Measurements from ENCODE around the gene SFT2D2. TPM values are rescaled to one million over a fixed set of nuclear protein-coding genes. Genes with fewer than 3 reads are reported as not detected.

Gene SFT2D2
- total RNA-seq, 1 donor from 2014 or later, result 22.5 TPM

GRCh38 chr1:168210312-168210711 lies 15.5 kb upstream of the SFT2D2 start:
- no peak for TF ChIP-seq CTCF (conservative IDR thresholded peaks at IDR 0.05; ENCODE audit: low read depth, low read length)
- no peak overlapping the region for H3K4me3 ChIP-seq (ENCODE audit: low read depth, low read length)
- no peak for DNase-seq (ENCODE audit: low read depth)

GRCh38 chr1:168213349-168213748 lies 12.5 kb upstream of the SFT2D2 start:
- TF ChIP-seq CTCF (conservative IDR thresholded peaks at IDR 0.05; ENCODE audit: low read depth, low read length), result no peak
- no peak for DNase-seq (ENCODE audit: low read depth)
- H3K4me3 ChIP-seq (ENCODE audit: low read depth, low read length), result no peak overlapping the region

GRCh38 chr1:168216171-168216570 lies 9.6 kb upstream of the SFT2D2 start:
- H3K4me3 ChIP-seq (ENCODE audit: low read depth, low read length), result no peak overlapping the region
- TF ChIP-seq CTCF (conservative IDR thresholded peaks at IDR 0.05; ENCODE audit: low read depth, low read length), result no peak
- no peak for DNase-seq (ENCODE audit: low read depth)

- no peak for DNase-seq (ENCODE audit: low read depth)
- no peak overlapping the region for H3K4me3 ChIP-seq (ENCODE audit: low read depth, low read length)
- no peak for TF ChIP-seq CTCF (conservative IDR thresholded peaks at IDR 0.05; ENCODE audit: low read depth, low read length)
Observed at GRCh38 chr1:168217664-168218063, 8.1 kb upstream of the SFT2D2 start.

DNA sequence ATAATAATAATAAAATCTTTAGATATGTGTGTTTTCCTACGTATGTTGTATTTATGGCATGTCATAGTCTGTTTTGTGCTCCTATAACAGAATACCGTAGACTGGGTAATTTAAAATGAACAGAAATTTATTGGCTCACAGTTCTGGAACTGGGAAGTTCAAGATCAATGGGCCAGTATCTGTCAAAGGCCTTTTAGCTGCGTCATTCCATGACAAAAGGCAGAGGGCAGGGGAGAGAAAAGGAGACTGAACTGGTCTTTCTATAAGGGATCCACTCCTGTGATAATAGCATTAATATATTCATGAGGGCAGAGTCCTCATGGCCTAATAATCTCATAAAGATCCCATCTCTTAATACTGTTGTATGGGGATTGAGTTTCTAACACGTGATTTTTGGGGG lies 7.1 kb upstream of the SFT2D2 start:
- no peak overlapping the region for H3K4me3 ChIP-seq (ENCODE audit: low read depth, low read length)
- no peak for TF ChIP-seq CTCF (conservative IDR thresholded peaks at IDR 0.05; ENCODE audit: low read depth, low read length)
- no peak for DNase-seq (ENCODE audit: low read depth)

DNA sequence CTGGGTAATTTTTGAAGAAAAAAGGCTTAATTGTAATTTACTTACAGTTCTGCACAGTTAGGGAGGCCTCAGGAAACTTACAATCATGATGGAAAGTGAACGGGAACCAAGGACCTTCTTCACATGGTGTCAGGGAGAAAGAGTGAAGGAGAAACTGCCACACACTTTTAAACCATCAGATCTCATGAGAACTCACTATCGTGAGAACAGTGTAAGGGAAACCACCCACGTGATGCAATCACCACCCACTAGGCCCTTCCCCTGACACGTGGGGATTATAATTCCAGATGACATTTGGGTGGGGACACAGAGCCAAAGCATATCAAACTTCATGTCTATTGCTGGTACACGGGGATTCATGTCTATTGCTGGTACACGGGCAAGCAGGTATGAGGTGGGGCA lies 5.3 kb upstream of the SFT2D2 start:
- TF ChIP-seq CTCF (conservative IDR thresholded peaks at IDR 0.05; ENCODE audit: low read depth, low read length), result no peak
- no peak overlapping the region for H3K4me3 ChIP-seq (ENCODE audit: low read depth, low read length)
- DNase-seq (ENCODE audit: low read depth), result no peak

DNA sequence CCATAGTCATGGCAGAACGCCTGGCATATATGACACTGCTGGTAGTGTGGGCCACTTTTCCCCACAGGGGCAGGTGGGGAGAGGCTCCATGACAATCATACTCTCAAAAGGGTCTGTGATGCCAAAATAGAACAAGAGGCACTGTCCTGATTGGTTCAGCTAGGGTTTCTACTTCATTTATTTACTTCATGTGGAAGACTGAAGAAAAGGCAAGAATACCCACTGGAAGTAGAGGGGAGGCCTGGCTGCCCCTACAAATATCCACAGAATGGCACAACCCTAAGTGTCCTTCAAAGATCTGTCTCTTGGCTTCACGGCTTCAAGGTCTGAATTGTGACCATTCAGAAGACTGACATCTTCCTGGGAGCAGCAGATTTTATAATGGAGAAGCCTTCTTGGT lies 4.5 kb upstream of the SFT2D2 start:
- no peak overlapping the region for H3K4me3 ChIP-seq (ENCODE audit: low read depth, low read length)
- DNase-seq (ENCODE audit: low read depth), result no peak
- TF ChIP-seq CTCF (conservative IDR thresholded peaks at IDR 0.05; ENCODE audit: low read depth, low read length), result no peak

All from epithelial cell of proximal tubule (primary cell).